Stimulated activated CD4-positive, alpha-beta T cell treated with anti-CD3 and anti-CD28 coated beads, TNF-alpha, amount 100 ng/mL, for 1 hour (primary cell): ENCODE measurements around the gene GRIN1.

ENCODE experiments used
- DNase-seq, 3 donors: peaks; one replicate each; pipeline ENCODE4 v3.0.0-alpha.2; 2020; ENCODE audit warnings: low read depth in 3 of 3, low spot score in 1 of 3

GRIN1 gene

GRCh38 chr9:137145731-137146526 is 7.0 kb downstream of the GRIN1 start:
- DNase-seq: no peak

- no peak for DNase-seq
Observed at GRCh38 chr9:137146527-137146918, 7.6 kb downstream of the GRIN1 start.

- no peak for DNase-seq
Observed at GRCh38 chr9:137147091-137147792, 8.3 kb downstream of the GRIN1 start.

- DNase-seq: no peak
Observed at GRCh38 chr9:137147793-137148160, 8.8 kb downstream of the GRIN1 start.

- DNase-seq: no peak
Observed at GRCh38 chr9:137148242-137148641, 9.3 kb downstream of the GRIN1 start.

GRCh38 chr9:137148661-137149060 is 9.7 kb downstream of the GRIN1 start:
- no peak for DNase-seq

GRCh38 chr9:137149363-137149762 is 10.4 kb downstream of the GRIN1 start:
- no peak for DNase-seq

- no peak for DNase-seq
Observed at GRCh38 chr9:137149942-137150616, 11.1 kb downstream of the GRIN1 start.

- peak in 1 of 3 donors; percentile 36 for DNase-seq
Observed at GRCh38 chr9:137150617-137151457, 11.9 kb downstream of the GRIN1 start.

- DNase-seq: no peak
Observed at GRCh38 chr9:137152844-137153405, 14.0 kb downstream of the GRIN1 start.

GRCh38 chr9:137156567-137157375 is 17.8 kb downstream of the GRIN1 start:
- peak; percentile 10 to 48 (median 13) for DNase-seq

- DNase-seq: no peak
Observed at GRCh38 chr9:137157618-137158415, 18.9 kb downstream of the GRIN1 start.

- DNase-seq: no peak
Observed at GRCh38 chr9:137158625-137159024, 19.7 kb downstream of the GRIN1 start.

- DNase-seq: no peak
Observed at GRCh38 chr9:137159105-137160053, 20.4 kb downstream of the GRIN1 start.

GRCh38 chr9:137160054-137160425 is 21.1 kb downstream of the GRIN1 start:
- no peak for DNase-seq

- DNase-seq: no peak
Observed at GRCh38 chr9:137160716-137161557, 22.0 kb downstream of the GRIN1 start.
